Skin of body (tissue), 2 donors: ENCODE measurements around the gene TSEN34. TPM values are rescaled to one million over a fixed set of nuclear protein-coding genes. Genes with fewer than 3 reads are reported as not detected.
"Not testable (repeated sequence)": the region's sequence is repeated elsewhere in the genome, so short reads cannot be mapped to it uniquely, and the experiment has no call there.

ENCODE experiments used
- DNase-seq: peaks from one replicate; lab custom pipeline; 2025; lab: John Stamatoyannopoulos, UW
- total RNA-seq: library from RNA; depleted of rRNA; stranded (reverse); fragments of >200 nt; gene quantifications from one replicate; pipeline ENCODE4 v1.2.3, GENCODE V29; 2014

Gene TSEN34
- total RNA-seq, 1 donor from 2014 or later = 24.4 TPM

DNA sequence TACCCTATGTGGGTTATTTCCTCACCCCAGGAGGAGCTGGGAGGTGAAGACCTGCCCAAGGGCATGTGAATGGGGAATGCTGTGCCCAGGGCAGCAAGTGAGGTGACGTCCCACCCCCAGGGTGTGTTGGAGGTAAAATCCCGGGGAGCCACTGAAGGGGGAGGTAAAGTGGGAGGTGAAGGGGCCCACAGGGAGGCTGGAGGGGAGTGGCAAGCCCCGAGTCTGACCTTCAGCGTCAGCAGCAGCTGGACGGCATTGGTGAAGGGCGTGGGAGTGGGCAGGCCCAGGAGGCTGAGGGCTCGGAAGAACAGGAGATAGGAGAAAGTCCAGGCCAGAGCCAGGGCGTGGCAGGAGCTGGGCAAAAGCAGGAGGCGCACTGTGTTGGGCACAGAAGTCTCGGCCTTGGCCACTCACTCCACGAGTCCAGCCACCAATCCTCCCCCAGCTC lies 4.2 kb upstream of the TSEN34 start:
- no peak for DNase-seq

GRCh38 chr19:54188215-54188871 lies 2.8 kb upstream of the TSEN34 start:
- no peak for DNase-seq

DNA sequence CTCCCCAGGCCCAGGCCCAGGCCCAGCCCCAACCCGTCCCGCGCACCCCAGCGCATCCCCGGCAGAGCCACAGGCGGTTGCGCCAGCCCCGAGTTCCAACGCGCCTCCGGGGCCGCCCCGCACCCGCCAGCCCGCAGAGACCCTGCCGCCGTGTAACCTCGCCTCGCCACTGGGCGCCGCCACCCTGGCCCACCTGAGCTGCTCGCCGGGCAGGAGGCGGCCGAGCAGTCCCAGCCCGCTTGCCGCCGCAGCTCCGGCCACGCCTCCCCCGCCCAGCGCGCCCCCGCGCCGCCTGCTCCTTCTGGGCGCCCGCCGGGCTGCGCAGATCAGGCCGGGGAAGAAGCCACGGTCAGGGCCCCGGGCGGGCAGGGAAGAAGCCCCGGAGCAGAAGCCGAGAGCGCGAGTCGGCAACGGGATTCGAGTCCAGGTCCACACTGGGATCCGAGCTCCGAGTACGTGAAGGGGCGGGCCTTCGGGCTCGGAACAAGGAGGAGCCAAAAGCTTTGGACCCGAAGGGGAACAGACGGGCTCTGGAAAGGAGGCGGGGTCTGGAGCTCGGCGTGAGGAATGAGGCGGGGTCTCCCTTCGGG lies 1.9 kb upstream of the TSEN34 start, which contains the start of gene MBOAT7:
Gene MBOAT7 (minus strand): TSS at position 436 of the 590 bp plus-strand sequence. CDS start 1,072 bp downstream, outside the sequence.
- DNase-seq = no peak

DNA sequence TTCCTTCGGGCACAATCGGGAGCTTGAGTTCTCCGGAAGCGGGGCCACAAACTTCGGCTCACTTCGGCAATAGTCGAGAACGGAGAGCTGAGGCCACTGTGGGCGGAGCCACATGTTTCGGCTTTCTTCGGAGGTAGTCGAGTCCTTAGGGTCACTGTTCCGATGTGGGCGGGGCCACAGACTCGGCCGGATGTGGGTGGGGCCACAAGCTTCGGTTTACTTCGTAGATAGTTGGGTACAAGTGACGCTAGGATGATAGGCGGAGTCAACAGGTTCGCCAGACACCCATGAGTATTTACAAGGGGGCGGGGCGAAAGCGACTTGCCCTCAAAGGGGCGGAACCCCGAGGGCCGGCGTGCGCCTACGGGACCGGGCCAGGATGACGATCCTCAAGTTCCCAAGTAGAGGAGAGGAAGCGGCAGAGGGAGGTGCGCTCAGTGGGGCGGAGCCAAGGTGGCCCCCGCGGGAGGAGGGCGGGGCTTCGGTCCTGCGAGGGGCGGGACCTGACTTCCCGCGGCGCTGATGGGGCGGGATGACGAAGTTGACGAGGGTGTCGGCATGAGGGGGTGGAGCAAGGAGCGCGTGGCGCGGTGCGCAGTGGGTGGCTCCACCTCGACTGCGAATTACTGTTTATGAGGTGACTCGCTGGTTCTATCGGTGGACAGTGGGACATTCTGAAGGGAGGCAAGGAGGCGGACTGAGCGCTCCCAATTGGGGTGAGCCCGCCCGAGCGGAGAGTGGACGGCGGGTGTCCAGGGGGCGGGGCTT lies 1.2 kb upstream of the TSEN34 start:
- DNase-seq = peak; percentile 100

DNA sequence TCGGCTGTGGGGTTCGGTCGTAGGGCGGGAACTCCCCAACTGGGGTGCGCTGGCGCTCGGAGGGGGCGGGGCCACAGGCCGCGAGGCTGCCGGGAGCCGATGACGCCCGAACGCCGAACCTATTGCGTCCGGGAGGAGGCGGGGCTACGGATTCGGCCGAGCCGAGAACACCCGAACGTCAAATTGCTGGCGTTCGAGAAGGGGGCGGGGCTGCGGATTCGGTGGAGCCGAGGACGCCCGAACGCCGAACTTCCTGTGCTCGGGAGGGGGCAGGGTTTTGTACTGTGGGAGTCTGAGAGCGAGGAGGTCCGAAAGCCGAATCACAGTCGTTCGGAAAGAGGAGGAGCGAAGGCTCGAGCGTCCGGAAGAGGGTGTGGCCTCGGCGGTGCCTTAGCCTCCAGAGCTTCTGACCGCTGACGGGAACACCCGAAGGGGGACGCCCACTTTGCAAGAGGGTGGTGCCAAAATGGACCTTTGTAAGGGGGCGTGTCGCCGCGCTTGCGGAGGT lies 551 bp upstream of the TSEN34 start:
- peak; percentile 100 for DNase-seq

DNA sequence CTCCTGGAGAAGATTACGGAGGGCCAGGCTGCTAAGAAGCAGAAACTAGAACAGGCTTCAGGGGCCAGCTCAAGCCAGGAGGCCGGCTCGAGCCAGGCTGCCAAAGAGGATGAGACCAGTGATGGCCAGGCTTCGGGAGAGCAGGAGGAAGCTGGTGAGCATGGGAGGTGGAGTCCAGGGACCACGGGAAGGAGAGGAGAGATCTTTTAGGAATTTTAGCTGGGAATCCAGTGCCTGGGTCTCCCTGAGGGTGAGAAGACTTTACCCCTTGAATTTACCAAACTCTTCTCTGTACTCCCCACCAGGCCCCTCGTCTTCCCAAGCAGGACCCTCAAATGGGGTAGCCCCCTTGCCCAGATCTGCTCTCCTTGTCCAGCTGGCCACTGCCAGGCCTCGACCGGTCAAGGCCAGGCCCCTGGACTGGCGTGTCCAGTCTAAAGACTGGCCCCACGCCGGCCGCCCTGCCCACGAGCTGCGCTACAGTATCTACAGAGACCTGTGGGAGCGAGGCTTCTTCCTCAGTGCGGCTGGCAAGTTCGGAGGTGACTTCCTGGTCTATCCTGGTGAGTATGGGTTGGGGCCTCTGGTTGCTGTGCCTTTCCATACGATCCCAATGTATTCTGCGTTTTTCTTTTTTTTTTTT lies 824 bp downstream of the TSEN34 start:
- no peak for DNase-seq

GRCh38 chr19:54193011-54193410 lies 1.9 kb downstream of the TSEN34 start:
- DNase-seq = no peak

DNA sequence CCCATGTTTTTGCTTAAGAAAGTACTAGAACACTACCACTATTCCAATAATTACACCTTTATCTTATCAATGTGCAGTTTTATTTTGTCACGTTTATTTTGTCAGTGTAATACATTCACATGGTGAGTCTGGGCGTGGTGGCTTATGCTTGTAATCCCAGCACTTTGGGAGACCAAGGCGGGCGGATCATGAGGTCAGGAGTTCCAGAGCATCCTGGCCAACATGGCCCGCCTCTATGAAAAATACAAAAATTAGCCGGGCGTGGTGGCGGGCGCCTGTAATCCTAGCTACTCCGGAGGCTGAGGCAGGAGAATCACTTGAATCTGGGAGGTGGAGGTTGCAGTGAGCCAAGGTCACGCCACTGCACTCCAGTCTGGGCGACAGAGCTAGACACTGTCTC lies 3.4 kb downstream of the TSEN34 start:
- DNase-seq = not testable (repeated sequence)

DNA sequence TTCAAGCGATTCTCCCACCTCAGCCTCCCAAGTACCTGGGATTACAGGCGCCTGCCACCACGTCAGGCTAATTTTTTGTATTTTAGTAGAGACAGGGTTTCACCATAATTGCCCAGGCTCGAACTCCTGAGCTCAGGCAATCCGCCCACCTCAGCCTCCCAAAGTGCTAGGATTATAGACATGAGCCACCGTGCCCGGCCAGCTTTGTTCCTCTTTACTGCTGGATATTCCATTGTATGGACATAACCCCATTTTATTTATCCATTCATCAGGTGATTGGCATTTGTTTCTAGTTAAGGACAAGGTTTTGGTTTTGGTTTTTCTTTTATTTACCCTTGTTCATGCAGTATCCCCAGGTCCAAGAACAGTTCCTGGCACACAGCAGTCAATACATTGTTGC lies 5.4 kb downstream of the TSEN34 start:
- no peak for DNase-seq

GRCh38 chr19:54197121-54197520 lies 6.0 kb downstream of the TSEN34 start:
- DNase-seq = no peak

- DNase-seq = no peak
Measured at GRCh38 chr19:54199401-54199800, 8.3 kb downstream of the TSEN34 start.

- no peak for DNase-seq
Measured at GRCh38 chr19:54201172-54201701, 10.1 kb downstream of the TSEN34 start.

DNA sequence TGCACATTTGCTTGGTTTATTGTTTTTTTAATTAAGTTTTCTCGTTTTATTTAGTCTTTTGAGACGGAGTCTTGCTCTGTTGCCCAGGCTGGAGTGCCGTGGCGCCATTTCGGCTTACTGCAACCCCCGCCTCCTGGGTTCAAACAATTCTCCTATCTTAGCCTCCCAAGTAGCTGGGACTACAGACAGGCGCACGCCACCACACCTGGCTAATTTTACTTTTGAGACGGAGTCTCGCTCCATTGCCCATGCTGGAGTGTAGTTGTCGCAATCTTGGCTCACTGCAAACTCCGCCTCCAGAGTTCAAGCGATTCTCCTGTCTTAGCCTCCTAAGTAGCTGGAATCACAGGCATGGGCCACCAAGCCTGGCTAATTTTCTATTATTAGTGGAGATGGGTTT lies 10.9 kb downstream of the TSEN34 start:
- DNase-seq = no peak

DNA sequence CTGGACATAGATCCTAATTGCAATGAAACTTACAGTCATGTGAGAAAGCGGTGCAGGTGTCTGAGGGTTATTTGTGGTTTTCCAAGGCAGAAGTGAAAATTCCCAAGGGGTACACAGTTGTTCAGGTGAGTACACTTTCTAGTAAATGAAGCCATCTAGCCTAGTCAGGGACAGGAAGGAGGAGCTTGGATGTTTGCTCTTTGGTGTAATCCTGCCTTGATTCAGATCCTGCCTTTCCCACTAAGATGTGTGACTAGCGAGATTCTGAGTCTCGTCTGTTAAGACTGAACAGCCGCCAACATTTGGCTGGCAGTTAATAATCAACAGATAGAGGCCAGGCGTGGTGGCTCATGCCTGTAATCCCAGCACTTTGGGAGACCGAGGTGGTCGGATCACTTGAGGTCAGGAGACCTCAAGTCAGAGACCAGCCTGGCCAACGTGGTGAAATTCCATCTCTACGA lies 12.1 kb downstream of the TSEN34 start:
- no peak for DNase-seq

- no peak for DNase-seq
Measured at GRCh38 chr19:54204767-54205468, 13.8 kb downstream of the TSEN34 start.

- DNase-seq = no peak
Measured at GRCh38 chr19:54206030-54206830, 15.1 kb downstream of the TSEN34 start.

- DNase-seq = no peak
Measured at GRCh38 chr19:54206831-54207177, 15.7 kb downstream of the TSEN34 start.

GRCh38 chr19:54207193-54207592 lies 16.1 kb downstream of the TSEN34 start:
- DNase-seq = not testable (repeated sequence)

DNA sequence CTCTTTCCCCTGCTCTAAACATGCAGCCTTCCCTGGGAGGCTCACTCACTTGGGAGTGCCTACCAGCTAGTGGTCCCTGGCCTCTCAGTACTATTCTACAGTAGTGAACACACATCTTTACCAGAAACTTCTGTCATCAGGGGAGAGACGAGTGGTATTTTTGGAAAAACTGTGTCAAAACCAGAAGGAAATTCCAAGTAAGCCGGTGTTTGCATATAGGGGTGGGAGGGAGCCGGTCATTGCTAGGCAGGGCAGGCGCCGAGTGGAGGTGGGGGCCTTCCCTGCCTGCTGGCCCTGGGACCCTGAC lies 16.5 kb downstream of the TSEN34 start:
- no peak for DNase-seq
